ENCODE measurements around the gene ATP1A3.

ATP1A3 gene

DNA sequence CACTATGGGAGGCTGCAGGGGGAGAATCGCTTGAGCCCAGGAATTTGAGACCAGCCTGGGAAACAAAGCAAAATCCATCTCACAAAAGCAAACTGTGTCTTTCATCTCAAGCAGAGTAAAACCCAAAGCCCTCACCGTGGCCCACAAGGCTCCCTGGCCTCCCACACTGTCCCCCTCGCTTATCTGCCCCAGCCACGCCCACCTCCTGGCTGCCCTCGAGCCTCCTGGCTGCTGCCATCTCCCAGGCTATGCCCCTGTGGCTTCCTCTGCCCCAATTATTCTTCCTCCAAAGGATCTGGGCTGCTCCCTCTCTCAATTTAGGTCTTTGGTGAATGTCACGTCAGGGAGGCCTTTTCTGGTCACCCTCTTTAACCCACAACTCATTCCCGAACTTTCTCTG, 38.5 kb downstream of the ATP1A3 start:
- no peak for TF ChIP-seq GATA2 (IDR thresholded peaks at IDR 0.05; ENCODE audit: low read depth, low read length)
- no peak for TF ChIP-seq GATA3 (IDR thresholded peaks at IDR 0.05; ENCODE audit: low read depth, low read length)

DNA sequence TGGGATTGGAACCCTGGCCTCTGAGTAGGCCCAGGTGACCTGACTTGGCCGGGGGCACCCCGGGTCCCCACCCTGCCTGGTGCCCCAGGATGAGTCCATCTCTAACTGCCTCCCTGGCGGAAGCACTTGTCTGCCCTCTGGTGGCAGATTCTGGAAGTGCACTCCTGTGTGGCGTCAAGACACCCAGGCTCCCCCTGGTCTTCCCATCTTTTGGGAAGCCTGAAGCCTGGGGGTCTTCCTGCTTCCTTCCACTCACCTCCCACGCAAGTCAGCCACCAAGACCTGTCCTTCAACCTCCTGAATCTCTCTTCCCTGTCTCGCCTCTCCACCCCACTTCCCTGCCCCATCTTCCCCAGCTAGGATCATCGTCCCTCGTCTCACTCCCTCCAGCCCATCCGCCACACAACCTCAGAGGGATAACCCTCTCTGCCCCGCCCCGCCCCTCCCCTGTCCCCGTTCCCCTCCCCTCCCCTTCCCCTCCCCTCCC, 42.3 kb downstream of the ATP1A3 start:
- TF ChIP-seq GATA2 (IDR thresholded peaks at IDR 0.05; ENCODE audit: low read depth, low read length) (no peak), GATA3 (IDR thresholded peaks at IDR 0.05; ENCODE audit: low read depth, low read length) (no peak)

DNA sequence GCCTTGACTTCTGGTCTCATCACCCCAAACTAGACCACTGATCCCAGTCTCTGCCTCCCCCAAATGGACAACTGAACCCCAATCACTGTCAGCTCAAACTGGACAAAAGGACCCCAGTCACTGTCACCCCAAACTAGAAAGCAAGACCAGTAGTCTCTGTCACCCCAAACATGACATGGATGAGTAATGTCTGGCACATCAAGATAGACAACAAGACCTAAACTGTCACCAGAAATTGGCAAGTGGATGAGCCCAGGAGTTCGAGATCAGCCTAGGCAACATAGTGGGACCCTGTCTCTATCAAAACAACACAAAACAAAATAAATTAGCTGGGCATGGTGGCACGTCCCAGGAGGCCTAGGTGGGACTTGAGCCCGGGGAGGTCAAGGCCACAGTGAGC, 46.9 kb downstream of the ATP1A3 start:
- no peak for TF ChIP-seq GATA3 (IDR thresholded peaks at IDR 0.05; ENCODE audit: low read depth, low read length)

- TF ChIP-seq GATA3 (IDR thresholded peaks at IDR 0.05; ENCODE audit: low read depth, low read length) (no peak), GATA2 (IDR thresholded peaks at IDR 0.05; ENCODE audit: low read depth, low read length) (no peak)
These were observed 48.8 kb downstream of the ATP1A3 start for GRCh38 chr19:41945135-41945766.

DNA sequence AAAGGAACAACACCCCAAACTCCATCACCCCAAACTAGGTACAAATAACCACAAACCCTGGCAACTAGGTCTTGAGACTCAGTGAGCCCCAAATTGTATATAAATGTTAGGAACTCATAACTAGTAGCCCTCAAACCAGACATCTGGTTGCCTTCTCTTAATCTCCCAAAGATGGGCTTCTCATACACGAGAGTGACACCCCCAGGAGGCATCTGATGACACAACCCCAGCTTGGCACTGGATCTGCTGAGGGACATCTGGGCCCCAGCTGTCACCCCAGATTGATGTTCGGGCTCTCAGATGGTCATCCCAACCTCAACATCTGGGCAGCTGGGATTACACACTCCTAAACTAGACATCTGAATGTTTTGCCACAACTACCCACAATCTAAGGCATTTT, 49.7 kb downstream of the ATP1A3 start:
- TF ChIP-seq GATA2 (IDR thresholded peaks at IDR 0.05; ENCODE audit: low read depth, low read length) = no peak
- no peak for TF ChIP-seq GATA3 (IDR thresholded peaks at IDR 0.05; ENCODE audit: low read depth, low read length)

GRCh38 chr19:41941410-41942202, 52.4 kb downstream of the ATP1A3 start:
- TF ChIP-seq GATA2 (IDR thresholded peaks at IDR 0.05; ENCODE audit: low read depth, low read length) (no peak), GATA3 (IDR thresholded peaks at IDR 0.05; ENCODE audit: low read depth, low read length) (no peak)

DNA sequence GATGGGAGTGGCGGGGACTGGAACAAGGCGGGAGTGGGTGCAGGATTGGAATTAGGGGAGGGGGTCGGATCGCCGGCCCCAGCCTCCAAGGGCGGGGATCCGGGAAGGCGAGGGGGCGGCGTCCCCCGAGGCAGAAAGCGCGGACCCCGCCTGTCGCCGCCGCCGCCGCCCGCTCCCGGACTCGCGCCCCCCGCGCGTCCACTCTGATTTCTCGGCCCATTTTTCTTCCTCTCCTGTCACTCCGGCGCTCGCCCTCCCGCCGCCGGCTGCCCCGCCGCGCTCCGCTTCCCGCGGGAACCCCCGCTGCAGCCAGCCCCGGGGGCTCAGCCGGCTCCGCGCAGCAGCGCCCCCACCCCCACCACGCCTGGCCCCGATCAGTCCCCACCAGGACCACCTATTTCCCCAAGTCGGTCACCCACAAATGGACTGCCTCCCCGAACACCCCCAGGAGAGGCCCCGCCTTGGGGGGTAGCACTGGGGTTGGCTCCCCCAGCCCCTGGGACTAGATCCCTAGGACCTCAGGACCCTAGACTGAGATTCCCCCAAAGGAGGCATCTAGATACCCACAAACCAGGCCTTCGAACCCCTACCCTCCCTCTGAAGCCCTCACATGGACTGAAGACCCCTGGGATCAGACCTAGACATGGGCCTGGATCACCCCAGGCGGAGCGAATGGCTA, 53.2 kb downstream of the ATP1A3 start:
- TF ChIP-seq GATA2 (IDR thresholded peaks at IDR 0.05; ENCODE audit: low read depth, low read length) (no peak), GATA3 (IDR thresholded peaks at IDR 0.05; ENCODE audit: low read depth, low read length) (no peak)

GRCh38 chr19:41939861-41940730, 53.9 kb downstream of the ATP1A3 start:
- TF ChIP-seq GATA3 (IDR thresholded peaks at IDR 0.05; ENCODE audit: low read depth, low read length) (no peak), GATA2 (IDR thresholded peaks at IDR 0.05; ENCODE audit: low read depth, low read length) (no peak)

DNA sequence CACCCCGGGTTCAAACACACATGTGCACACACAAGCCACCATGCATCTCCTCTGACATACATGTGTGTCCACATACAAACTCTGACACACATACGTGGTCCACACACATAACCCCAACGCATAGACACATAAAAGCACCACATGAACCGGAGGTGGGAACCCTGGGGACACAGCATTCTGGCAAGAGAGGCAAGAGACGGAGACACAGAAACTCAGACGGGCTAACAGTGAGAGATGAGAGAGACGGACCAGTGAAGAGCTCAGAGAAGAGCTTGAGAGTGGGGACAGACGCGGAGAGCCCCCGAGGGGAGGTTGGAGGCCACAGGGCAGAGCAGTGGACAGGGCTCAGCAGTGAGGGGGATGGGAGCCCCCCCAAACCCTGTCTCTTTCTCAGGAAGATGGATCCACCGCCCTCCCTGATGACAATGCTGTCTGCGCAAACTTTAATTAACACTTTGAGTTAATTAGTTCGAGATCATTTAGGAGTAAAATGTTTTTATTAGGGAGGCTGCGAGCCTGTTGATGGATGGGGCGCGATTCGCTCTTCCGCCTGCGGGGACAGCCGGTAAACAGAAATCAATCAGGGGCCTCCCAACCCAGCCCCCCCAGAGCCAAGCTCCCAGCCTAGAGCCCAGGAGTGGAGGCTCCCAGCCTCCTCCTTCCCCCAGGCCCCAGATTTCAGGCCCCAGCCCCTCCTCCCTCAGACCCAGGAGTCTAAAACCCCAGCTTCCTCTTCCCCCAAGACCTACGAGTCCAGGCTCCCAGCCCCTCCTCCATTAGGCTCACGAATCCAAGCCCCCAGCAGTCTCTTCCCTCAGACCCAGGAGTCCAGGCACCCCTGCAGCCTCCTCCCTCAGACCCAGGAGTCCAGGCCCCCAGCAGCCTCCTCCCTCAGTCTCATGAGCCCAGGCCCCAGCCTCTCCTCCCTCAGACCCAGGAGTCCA, 56.2 kb downstream of the ATP1A3 start:
- TF ChIP-seq GATA3 (IDR thresholded peaks at IDR 0.05; ENCODE audit: low read depth, low read length) = no peak
- TF ChIP-seq GATA2 (IDR thresholded peaks at IDR 0.05; ENCODE audit: low read depth, low read length) = no peak

- no peak for TF ChIP-seq GATA3 (IDR thresholded peaks at IDR 0.05; ENCODE audit: low read depth, low read length)
- no peak for TF ChIP-seq GATA2 (IDR thresholded peaks at IDR 0.05; ENCODE audit: low read depth, low read length)
These were observed 57.1 kb downstream of the ATP1A3 start for GRCh38 chr19:41936961-41937360.

GRCh38 chr19:41936416-41936850, 57.6 kb downstream of the ATP1A3 start:
- TF ChIP-seq GATA2 (IDR thresholded peaks at IDR 0.05; ENCODE audit: low read depth, low read length) = no peak
- TF ChIP-seq GATA3 (IDR thresholded peaks at IDR 0.05; ENCODE audit: low read depth, low read length) = no peak

GRCh38 chr19:41935760-41936415, 58.1 kb downstream of the ATP1A3 start:
- TF ChIP-seq GATA3 (IDR thresholded peaks at IDR 0.05; ENCODE audit: low read depth, low read length) (no peak), GATA2 (IDR thresholded peaks at IDR 0.05; ENCODE audit: low read depth, low read length) (no peak)

Data from SH-SY5Y (cell line).